Ramos (cell line): ENCODE measurements around the gene ATMIN.

ENCODE experiments used
- in situ Hi-C: fragments of 300-500 bp; cut with MboI; formaldehyde crosslinking; loops from one replicate; pipeline ENCODE4 v1.14.3; 2022; ENCODE audit warnings: low sequenced_read_pairs; ENCODE audit not compliant: unreplicated experiment

ATMIN gene

GRCh38 chr16:81004646-81005353, 30.8 kb upstream of the ATMIN start:
- in situ Hi-C loops, result no loop called here

- in situ Hi-C loops, result no loop called here
Observed at GRCh38 chr16:81005610-81006161, 30.0 kb upstream of the ATMIN start.

- in situ Hi-C loops, result no loop called here
Observed at GRCh38 chr16:81006211-81006812, 29.3 kb upstream of the ATMIN start.

GRCh38 chr16:81006813-81007695, 28.6 kb upstream of the ATMIN start, which contains the start of the genes CENPN and CMC2:
CENPN (plus strand) TSS chr16:81007214; CDS start chr16:81011940, 4,726 bp downstream.
CMC2 (minus strand) TSS chr16:81006885; CDS start chr16:80997394, 9,491 bp downstream.
- in situ Hi-C loops, result no loop called here

- in situ Hi-C loops, result no loop called here
Observed at GRCh38 chr16:81008505-81008789, 27.2 kb upstream of the ATMIN start.

DNA sequence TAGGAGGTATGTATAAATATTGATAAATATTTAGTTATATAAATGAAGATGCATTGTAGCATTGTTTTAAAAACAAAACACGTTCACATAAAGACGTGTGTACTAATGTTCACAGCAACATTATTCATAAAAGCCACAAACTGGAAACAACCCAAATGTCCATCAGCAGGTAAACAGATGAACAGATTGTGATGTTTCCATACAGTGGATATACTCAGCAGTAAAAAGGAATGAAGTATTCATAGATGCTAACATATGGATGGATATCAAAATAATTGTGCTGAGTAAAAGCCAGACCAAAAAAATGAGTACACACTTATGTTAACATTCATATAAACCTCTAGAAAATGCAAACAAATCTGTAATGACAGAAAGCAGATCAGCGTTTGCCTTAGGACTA, 22.7 kb upstream of the ATMIN start:
- in situ Hi-C loops, result no loop called here

DNA sequence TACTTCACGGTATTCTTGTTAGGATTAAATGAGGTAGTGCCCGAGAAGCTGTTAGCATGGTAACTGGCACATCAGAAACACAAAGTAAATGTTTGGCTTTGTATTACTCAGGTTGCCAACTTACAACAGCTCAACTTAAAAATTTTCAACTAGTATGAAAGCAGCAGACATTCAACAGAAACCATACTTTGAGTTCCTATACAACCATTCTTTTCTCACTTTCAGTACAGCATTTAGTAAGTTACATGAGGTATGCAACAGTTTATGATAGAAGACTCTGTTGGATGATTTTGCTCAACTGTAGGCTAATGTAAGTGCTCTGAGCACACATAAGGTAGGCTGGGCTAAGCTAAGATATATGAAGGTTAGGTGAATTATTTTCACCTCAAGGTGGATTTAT, 21.0 kb upstream of the ATMIN start:
- in situ Hi-C loops, result no loop called here

GRCh38 chr16:81018496-81018895, 17.1 kb upstream of the ATMIN start:
- in situ Hi-C loops, result no loop called here

DNA sequence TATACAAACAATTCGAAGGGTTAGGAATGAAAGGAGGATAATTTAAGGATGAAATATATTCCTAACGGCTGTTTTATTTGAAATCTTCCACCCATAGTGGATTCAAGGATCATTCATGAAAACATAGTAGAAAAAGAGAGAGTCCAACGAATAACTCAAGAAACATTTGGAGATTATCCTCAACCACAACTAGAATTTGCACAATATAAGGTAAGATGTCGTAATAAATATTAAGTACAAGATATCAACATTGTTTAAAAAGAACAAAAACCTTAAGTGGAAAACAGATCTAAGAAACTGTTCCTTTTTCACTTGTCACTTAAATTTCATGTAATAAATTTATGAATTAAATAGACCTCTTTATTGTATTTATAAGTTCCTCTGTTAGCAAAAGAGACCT, 9.2 kb upstream of the ATMIN start:
- in situ Hi-C loops, result loop anchor here (25.0 kb wide), 1 partner anchor 711 kb away; no protein-coding TSS in a partner anchor

- in situ Hi-C loops, result loop anchor here (25.0 kb wide), 1 partner anchor 707 kb away; no protein-coding TSS in a partner anchor
Observed at GRCh38 chr16:81029930-81030604, 5.6 kb upstream of the ATMIN start.

- in situ Hi-C loops, result loop anchor here (25.0 kb wide), 1 partner anchor 701 kb away; no protein-coding TSS in a partner anchor
Observed at GRCh38 chr16:81035975-81036750, 521 bp downstream of the ATMIN start.

- in situ Hi-C loops, result loop anchor here (25.0 kb wide), 1 partner anchor 700 kb away; no protein-coding TSS in a partner anchor
Observed at GRCh38 chr16:81036751-81037350, 1.2 kb downstream of the ATMIN start.

- in situ Hi-C loops, result loop anchor here (25.0 kb wide), 1 partner anchor 697 kb away; no protein-coding TSS in a partner anchor
Observed at GRCh38 chr16:81040131-81040530, 4.5 kb downstream of the ATMIN start.

GRCh38 chr16:81040842-81041241, 5.2 kb downstream of the ATMIN start:
- in situ Hi-C loops, result loop anchor here (25.0 kb wide), 1 partner anchor 696 kb away; no protein-coding TSS in a partner anchor

DNA sequence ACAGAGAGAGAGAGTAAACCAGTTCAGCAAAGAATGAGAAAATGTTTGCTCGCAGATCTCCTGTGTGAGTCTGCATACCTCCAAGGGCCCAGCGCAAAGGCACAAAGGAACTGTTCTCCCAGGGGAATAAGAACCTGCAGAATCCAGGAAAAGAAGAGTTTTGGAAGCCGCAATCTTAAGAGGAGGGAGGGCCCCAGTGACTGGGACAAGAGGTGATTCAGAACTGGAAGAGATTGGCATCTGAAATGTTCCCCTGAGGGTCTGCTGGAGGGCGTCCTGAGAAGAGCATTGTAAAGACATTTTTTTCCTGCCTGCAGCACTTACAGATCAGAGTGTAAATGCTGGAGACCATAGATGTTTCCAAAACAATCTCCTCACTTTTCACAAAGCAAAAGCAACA, 6.1 kb downstream of the ATMIN start:
- in situ Hi-C loops, result loop anchor here (25.0 kb wide), 1 partner anchor 696 kb away; no protein-coding TSS in a partner anchor

GRCh38 chr16:81042821-81043220, 7.2 kb downstream of the ATMIN start:
- in situ Hi-C loops, result loop anchor here (25.0 kb wide), 1 partner anchor 694 kb away; no protein-coding TSS in a partner anchor

DNA sequence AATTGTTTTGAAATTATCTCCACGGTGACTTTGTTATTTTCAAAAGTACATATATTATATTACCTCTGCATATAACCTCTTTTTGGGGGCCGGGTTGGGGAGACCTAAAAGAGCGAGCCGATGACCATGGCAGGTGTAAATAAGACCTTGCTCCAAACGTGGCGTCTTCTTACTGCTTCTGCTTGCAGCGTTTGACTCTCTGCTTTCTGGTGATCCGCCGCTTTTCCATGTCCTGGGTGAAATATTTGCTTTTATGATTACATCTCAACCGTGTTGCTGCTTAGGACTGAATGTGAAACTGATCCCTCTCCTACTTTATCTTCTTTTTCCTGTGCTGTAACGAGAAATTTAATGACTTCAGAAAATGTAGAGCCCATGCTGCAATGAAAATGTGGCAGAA, 18.1 kb downstream of the ATMIN start:
- in situ Hi-C loops, result no loop called here

DNA sequence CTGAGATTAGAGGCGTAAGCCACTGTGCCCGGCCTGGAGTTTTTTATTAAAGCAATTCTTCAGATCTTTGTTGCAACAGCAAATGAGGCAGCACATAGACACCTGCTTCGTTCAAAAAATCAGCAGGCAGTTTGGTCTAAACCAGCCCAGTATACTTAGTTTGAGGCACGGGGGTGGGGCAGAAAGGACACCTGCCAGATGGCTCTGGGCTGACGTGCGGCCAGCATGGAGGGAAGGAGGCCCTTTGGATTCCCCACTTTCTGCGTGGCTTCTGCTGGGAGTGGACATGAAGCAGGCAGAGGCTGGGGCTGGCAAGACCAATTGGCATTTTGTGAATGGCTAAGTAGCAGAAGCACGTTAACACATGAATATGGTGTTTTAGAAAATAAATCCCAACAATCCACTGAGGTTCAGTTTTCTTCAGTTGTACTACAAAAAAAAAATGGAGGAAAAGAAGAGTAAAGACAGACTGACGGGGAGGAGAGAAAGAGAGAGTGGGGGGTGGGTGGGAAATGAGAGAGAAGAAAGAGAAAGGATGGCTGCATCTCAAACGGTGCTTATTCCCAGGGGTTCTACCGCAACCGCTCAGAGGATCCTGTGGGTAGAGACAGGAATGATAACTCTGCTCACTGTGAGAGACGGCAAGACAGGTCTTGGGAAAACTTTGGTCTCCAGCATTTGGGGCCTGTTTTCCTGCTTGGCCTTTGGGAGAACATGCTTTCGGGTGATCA, 25.1 kb downstream of the ATMIN start:
- in situ Hi-C loops, result no loop called here
